Brain microvascular endothelial cell (primary cell): ENCODE measurements around the gene ZYG11A.

ENCODE experiments used
- DNase-seq: peaks from one replicate; pipeline ENCODE4 v3.0.0-alpha.2; 2020
- H3K27ac ChIP-seq: fragments of 250-450 bp; sonication (Bioruptor Pico); 2 replicates; pipeline ENCODE4 v1.5.1; 2020; ENCODE audit warnings: mild to moderate bottlenecking, moderate library complexity
- H3K27me3 ChIP-seq: fragments of 250-450 bp; sonication (Bioruptor Pico); replicated peaks from 2 replicates; pipeline ENCODE4 v1.5.1; 2020; ENCODE audit warnings: mild to moderate bottlenecking
- H3K36me3 ChIP-seq: fragments of 250-450 bp; sonication (Bioruptor Pico); replicated peaks from 2 replicates; pipeline ENCODE4 v1.5.1; 2020; ENCODE audit warnings: mild to moderate bottlenecking
- H3K4me3 ChIP-seq: 2 replicates; pipeline ENCODE4 v1.5.1; 2011; ENCODE audit warnings: low read depth, mild to moderate bottlenecking, control low read depth, low read length, moderate library complexity
- CTCF ChIP-seq: IDR thresholded peaks from 2 replicates; pipeline ENCODE4 v1.5.1; 2011; ENCODE audit warnings: low read depth, mild to moderate bottlenecking, moderate library complexity, low read length, control low read depth, inconsistent platforms; ENCODE audit errors: missing control alignments
- in situ Hi-C: cut with HindIII; loops from 2 replicates; pipeline ENCODE4 v1.10.0; 2017; ENCODE audit warnings: low sequenced_read_pairs, low pct_ligation_motif_present

The ZYG11A gene

GRCh38 chr1:52919723-52920483, 77.3 kb downstream of the ZYG11A start:
- no peak for DNase-seq
- TF ChIP-seq CTCF: no peak
- H3K36me3 ChIP-seq: no peaks in the 10 kb centered on the region
- no peak overlapping the region for H3K27ac ChIP-seq
- no peak overlapping the region for H3K4me3 ChIP-seq
- in situ Hi-C loops: no loop called here
- H3K27me3 ChIP-seq: no peaks in the 10 kb centered on the region

- H3K27me3 ChIP-seq: no peaks in the 10 kb centered on the region
- no peak for TF ChIP-seq CTCF
- in situ Hi-C loops: no loop called here
- H3K27ac ChIP-seq: no peak overlapping the region
- H3K36me3 ChIP-seq: no peaks in the 10 kb centered on the region
- peak overlapping the region; percentile 67 for H3K4me3 ChIP-seq
- no peak for DNase-seq
These were observed 78.3 kb downstream of the ZYG11A start for GRCh38 chr1:52920791-52921291.

- no peak for TF ChIP-seq CTCF
- in situ Hi-C loops: no loop called here
- Histone ChIP-seq H3K4me3 (no peak overlapping the region), H3K36me3 (no peaks in the 10 kb centered on the region), H3K27me3 (no peaks in the 10 kb centered on the region), H3K27ac (no peak overlapping the region)
- no peak for DNase-seq
These were observed 83.0 kb downstream of the ZYG11A start for GRCh38 chr1:52925571-52926005.

GRCh38 chr1:52926864-52927211, 84.3 kb downstream of the ZYG11A start:
- no peak for TF ChIP-seq CTCF
- Histone ChIP-seq H3K36me3 (no peaks in the 10 kb centered on the region), H3K4me3 (peak overlapping the region; percentile 80), H3K27ac (no peak overlapping the region), H3K27me3 (no peaks in the 10 kb centered on the region)
- DNase-seq: no peak
- in situ Hi-C loops: no loop called here

GRCh38 chr1:52927212-52928014, 84.9 kb downstream of the ZYG11A start, which contains the start of gene SCP2:
Gene SCP2 (plus strand): TSS chr1:52927276. CDS start chr1:52927397, 121 bp downstream.
- H3K27me3 ChIP-seq: no peaks in the 10 kb centered on the region
- no peak within 1 kb of the TSS for H3K27ac ChIP-seq
- H3K4me3 ChIP-seq: peak within 1 kb of the TSS; percentile 80
- no peak for TF ChIP-seq CTCF
- DNase-seq: peak; percentile 47
- H3K36me3 ChIP-seq: no peaks in the 10 kb centered on the region
- in situ Hi-C loops: no loop called here
